ENCODE results near the gene SCIMP. TPM values are rescaled to one million over a fixed set of nuclear protein-coding genes. Genes with fewer than 3 reads are reported as not detected.
"Not testable (repeated sequence)": the region's sequence is repeated elsewhere in the genome, so short reads cannot be mapped to it uniquely, and the experiment has no call there.

The SCIMP gene
- total RNA-seq, 1 experiment from 2014 or later: not detected

GRCh38 chr17:5164436-5164835, 70.2 kb downstream of the SCIMP start (continued):
- no peak for TF ChIP-seq EZH2 (IDR thresholded peaks at IDR 0.05)
- no peak for TF ChIP-seq EZH2phosphoT487 (IDR thresholded peaks at IDR 0.05; ENCODE audit: borderline replicate concordance)

GRCh38 chr17:5161793-5162192, 72.9 kb downstream of the SCIMP start:
- H2AFZ ChIP-seq (ENCODE audit: low read depth, low read length, poor library complexity, severe bottlenecking); H3K36me3 ChIP-seq (ENCODE audit: control insufficient read depth in 1 of 2, insufficient read depth in 2 of 2, low read length in 2 of 2); BruUV-seq (replicated peaks); H3K79me2 ChIP-seq (ENCODE audit: insufficient read depth, low read length); POLR2A ChIA-PET; intact Hi-C loops (cut with micrococcal nuclease); DNase-seq (ENCODE audit: low read depth, low spot score); H4K20me1 ChIP-seq (ENCODE audit: insufficient read depth); H3K27me3 ChIP-seq (ENCODE audit: insufficient read depth, low read length); H3K4me2 ChIP-seq (ENCODE audit: low read length); RAD21 ChIA-PET (ENCODE audit: low non-redundant PET in 1 of 2, low total read pairs in 2 of 2, uncharacterized antibody in 2 of 2, unreplicated experiment in 2 of 2); H3K9me3 ChIP-seq (ENCODE audit: control insufficient read depth in 1 of 2, insufficient read depth in 1 of 2, low read depth in 1 of 2, low read length in 2 of 2); H3K4me1 ChIP-seq (ENCODE audit: control insufficient read depth in 1 of 2, insufficient read depth in 2 of 2, low read length in 2 of 2); H3K9me2 ChIP-seq (ENCODE audit: insufficient read depth); CTCF ChIA-PET; H3K4me3 ChIP-seq (replicated peaks in 1 of 2; ENCODE audit: low read depth in 1 of 2, low read length in 2 of 2); H3K9ac ChIP-seq (ENCODE audit: low read length); H3K27ac ChIP-seq (ENCODE audit: low read depth, low read length); ATAC-seq: not testable (repeated sequence)

- RAD21 ChIA-PET (ENCODE audit: low non-redundant PET in 1 of 2, low total read pairs in 2 of 2, uncharacterized antibody in 2 of 2, unreplicated experiment in 2 of 2); DNase-seq (ENCODE audit: low read depth, low spot score); ATAC-seq; intact Hi-C loops (cut with micrococcal nuclease); H3K9me3 ChIP-seq (ENCODE audit: control insufficient read depth in 1 of 2, insufficient read depth in 1 of 2, low read depth in 1 of 2, low read length in 2 of 2); BruUV-seq (replicated peaks); H3K36me3 ChIP-seq (ENCODE audit: control insufficient read depth in 1 of 2, insufficient read depth in 2 of 2, low read length in 2 of 2); H4K20me1 ChIP-seq (ENCODE audit: insufficient read depth); CTCF ChIA-PET; H3K4me3 ChIP-seq (replicated peaks in 1 of 2; ENCODE audit: low read depth in 1 of 2, low read length in 2 of 2); H3K9me2 ChIP-seq (ENCODE audit: insufficient read depth); H3K79me2 ChIP-seq (ENCODE audit: insufficient read depth, low read length); H3K4me2 ChIP-seq (ENCODE audit: low read length); H3K27ac ChIP-seq (ENCODE audit: low read depth, low read length); H3K9ac ChIP-seq (ENCODE audit: low read length); POLR2A ChIA-PET; H2AFZ ChIP-seq (ENCODE audit: low read depth, low read length, poor library complexity, severe bottlenecking); H3K4me1 ChIP-seq (ENCODE audit: control insufficient read depth in 1 of 2, insufficient read depth in 2 of 2, low read length in 2 of 2); H3K27me3 ChIP-seq (ENCODE audit: insufficient read depth, low read length): not testable (repeated sequence)
Measured at GRCh38 chr17:5160702-5161101, 74.0 kb downstream of the SCIMP start.

Other genes starting within 250 kb of the SCIMP start
- 37.8 TPM for gene CAMTA2, start 247.2 kb downstream of the SCIMP start, total RNA-seq (2021; ENCODE audit: unreplicated experiment)
- 0.74 TPM for gene INCA1, start 237.3 kb downstream of the SCIMP start, total RNA-seq (2021; ENCODE audit: unreplicated experiment)
- gene KIF1C, start 236.9 kb downstream of the SCIMP start, total RNA-seq (2021; ENCODE audit: unreplicated experiment): 121 TPM
- not detected for gene SLC52A1, start 199.4 kb downstream of the SCIMP start, total RNA-seq (2021; ENCODE audit: unreplicated experiment)
- gene ZFP3, start 156.4 kb downstream of the SCIMP start, total RNA-seq (2021; ENCODE audit: unreplicated experiment): 0.05 TPM
- gene ZNF232, start 123.0 kb downstream of the SCIMP start, total RNA-seq (2021; ENCODE audit: unreplicated experiment): 11.1 TPM
- gene USP6, start 118.8 kb downstream of the SCIMP start, total RNA-seq (2021; ENCODE audit: unreplicated experiment): 0.10 TPM
- 8.3 TPM for gene ZNF594, start 43.0 kb downstream of the SCIMP start, total RNA-seq (2021; ENCODE audit: unreplicated experiment)
- 38.5 TPM for gene RABEP1, start 47.4 kb upstream of the SCIMP start, total RNA-seq (2021; ENCODE audit: unreplicated experiment)
- gene NUP88, start 184.8 kb upstream of the SCIMP start, total RNA-seq (2021; ENCODE audit: unreplicated experiment): 93.2 TPM
- 67.9 TPM for gene RPAIN, start 185.3 kb upstream of the SCIMP start, total RNA-seq (2021; ENCODE audit: unreplicated experiment)
- gene C1QBP, start 204.3 kb upstream of the SCIMP start, total RNA-seq (2021; ENCODE audit: unreplicated experiment): 524 TPM
- 36.4 TPM for gene DHX33, start 234.1 kb upstream of the SCIMP start, total RNA-seq (2021; ENCODE audit: unreplicated experiment)

All from HCT116 (cell line).